Measurements from ENCODE around the gene OLA1.
"Not testable (repeated sequence)": the region's sequence is repeated elsewhere in the genome, so short reads cannot be mapped to it uniquely, and the experiment has no call there.

OLA1 gene
- 37.6 to 148 (median 58.6) reads per million in 9 experiments for total RNA-seq

DNA sequence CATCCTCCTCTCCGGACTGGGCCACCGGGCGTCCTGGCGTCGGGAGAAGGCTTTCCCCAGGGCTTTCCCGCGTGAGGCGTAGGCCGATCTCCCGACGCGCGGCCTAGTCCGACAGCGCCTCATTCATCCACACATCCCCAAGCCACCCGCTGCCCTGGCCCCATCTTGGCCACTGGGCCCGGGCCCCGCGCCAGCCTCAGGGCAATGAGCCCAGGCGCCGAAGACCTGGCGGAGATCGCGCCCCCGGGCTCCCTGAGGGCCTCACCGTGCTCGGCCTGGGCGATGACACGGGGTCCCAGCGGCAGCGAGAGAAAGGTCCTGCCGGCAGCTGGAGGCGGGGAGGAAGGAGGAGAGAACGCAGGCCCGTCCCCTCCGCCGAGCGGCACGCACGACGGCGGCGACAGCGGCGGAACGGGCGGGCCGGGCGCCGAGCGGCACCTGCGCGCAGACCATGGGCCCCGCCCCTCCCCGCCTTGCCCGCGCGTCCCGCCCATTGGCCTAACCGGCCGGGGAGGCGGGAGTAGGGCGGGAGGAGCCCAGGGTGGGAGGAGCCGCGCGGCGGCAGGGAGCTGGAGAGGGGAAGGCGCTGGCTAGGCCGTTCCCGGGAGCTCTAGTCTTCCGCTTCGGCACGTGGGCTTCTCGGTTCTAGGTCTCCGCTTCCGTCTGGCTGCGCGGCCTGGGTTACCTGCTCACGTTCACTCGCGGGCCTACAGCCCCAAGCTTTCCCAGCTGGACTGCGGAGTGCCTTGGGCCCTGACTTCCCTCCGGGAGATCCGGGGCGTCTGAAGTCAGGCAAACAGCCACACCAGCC is at the start of gene OLA1:
OLA1 (minus strand) TSS at position 346 of the 811 bp plus-strand sequence. CDS start 1,717 bp downstream, outside the sequence.
- Mint-ChIP-seq H3K36me3 (ENCODE audit: insufficient read depth) (peaks cover 12% of the 10 kb centered on the region), H3K27ac (peak within 1 kb of the TSS; percentile 84 to 92), H3K4me1 (ENCODE audit: low read depth in 2 of 2) (peaks cover 9 to 25% of the 10 kb centered on the region in 2 donors), H3K4me3 (peak within 1 kb of the TSS; percentile 83 to 89), H3K9me3 (no peaks in the 10 kb centered on the region), H3K27me3 (no peaks in the 10 kb centered on the region)
- DNase-seq (peak; percentile 94 to 97 (median 95)), ATAC-seq (replicated peaks) (peak; percentile 91)

DNA sequence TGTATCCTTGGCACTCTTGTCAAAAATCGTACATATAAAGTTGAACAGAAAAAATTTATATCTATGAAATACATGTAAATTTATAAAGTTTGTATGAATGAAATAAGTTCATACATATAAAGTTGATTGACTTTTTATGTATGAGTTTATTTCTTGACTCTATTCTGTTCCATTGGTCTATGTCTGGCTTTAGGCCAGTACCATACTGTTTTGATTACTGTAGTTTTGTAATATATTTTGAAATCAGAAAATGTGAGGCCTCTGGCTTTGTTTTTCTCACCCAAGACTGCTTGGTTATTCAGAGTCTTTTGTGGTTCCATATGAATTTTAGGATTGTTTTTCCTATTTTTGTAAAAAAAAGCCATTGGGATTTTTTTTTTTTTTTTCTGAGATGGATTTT is 44.6 kb upstream of the OLA1 start:
- no peak overlapping the region for H3K27ac Mint-ChIP-seq
- no peaks in the 10 kb centered on the region for H3K36me3 Mint-ChIP-seq (ENCODE audit: insufficient read depth)
- no peak overlapping the region for H3K4me3 Mint-ChIP-seq
- H3K4me1 Mint-ChIP-seq (ENCODE audit: low read depth in 2 of 2), result no peaks in the 10 kb centered on the region
- no peak for ATAC-seq (replicated peaks)
- DNase-seq, result no peak
- no peaks in the 10 kb centered on the region for H3K9me3 Mint-ChIP-seq
- peaks cover 39 to 51% of the 10 kb centered on the region in 2 donors for H3K27me3 Mint-ChIP-seq

DNA sequence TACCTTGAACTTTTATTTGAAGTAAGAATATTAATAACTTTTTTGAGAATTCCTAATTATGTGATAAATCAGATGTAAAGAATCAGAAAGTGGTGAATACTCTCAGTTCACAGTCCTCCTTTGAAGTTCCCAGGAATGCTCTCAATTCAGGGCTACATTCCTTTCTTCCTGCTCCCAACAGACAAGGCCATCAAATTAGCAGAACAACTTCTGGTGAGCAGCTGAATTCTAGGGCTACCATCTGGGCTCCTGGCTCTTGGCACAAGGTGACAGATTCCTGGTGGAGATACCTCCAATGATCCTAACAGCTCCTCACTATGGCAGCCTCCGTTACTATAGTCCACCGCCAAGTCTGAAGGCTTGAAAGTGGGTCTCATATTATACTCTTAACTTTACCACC is 37.8 kb upstream of the OLA1 start:
- ATAC-seq (replicated peaks) (no peak), DNase-seq (no peak)
- H3K4me3 Mint-ChIP-seq, result no peak overlapping the region
- H3K9me3 Mint-ChIP-seq, result no peaks in the 10 kb centered on the region
- no peaks in the 10 kb centered on the region for H3K4me1 Mint-ChIP-seq (ENCODE audit: low read depth in 2 of 2)
- H3K27me3 Mint-ChIP-seq, result peaks cover 76 to 77% of the 10 kb centered on the region in 2 donors
- H3K36me3 Mint-ChIP-seq (ENCODE audit: insufficient read depth), result no peaks in the 10 kb centered on the region
- H3K27ac Mint-ChIP-seq, result no peak overlapping the region

DNA sequence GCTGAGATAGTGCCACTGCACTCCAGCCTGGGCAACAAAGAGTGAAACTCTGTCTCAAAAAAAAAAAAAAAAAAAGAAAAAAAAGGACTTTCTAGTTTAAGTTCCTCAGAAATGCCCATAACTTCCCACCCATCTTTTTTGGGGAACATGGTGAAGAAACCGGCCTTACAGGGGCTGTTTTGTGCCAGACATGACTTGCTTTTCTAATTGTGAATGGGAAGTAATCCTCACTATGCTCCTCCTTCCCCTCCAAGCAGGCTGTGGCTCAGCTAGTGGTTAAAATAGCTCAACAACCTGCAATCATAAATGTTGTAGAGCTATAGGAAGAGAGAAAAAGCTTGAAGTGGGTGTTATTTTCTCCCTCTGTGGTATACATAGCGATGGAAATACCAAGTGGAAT is 34.1 kb upstream of the OLA1 start:
- no peak for ATAC-seq (replicated peaks)
- H3K4me3 Mint-ChIP-seq, result no peak overlapping the region
- no peak overlapping the region for H3K27ac Mint-ChIP-seq
- DNase-seq, result no peak
- H3K9me3 Mint-ChIP-seq, result no peaks in the 10 kb centered on the region
- no peaks in the 10 kb centered on the region for H3K36me3 Mint-ChIP-seq (ENCODE audit: insufficient read depth)
- H3K27me3 Mint-ChIP-seq, result peaks cover 61 to 65% of the 10 kb centered on the region in 2 donors
- no peaks in the 10 kb centered on the region for H3K4me1 Mint-ChIP-seq (ENCODE audit: low read depth in 2 of 2)

DNA sequence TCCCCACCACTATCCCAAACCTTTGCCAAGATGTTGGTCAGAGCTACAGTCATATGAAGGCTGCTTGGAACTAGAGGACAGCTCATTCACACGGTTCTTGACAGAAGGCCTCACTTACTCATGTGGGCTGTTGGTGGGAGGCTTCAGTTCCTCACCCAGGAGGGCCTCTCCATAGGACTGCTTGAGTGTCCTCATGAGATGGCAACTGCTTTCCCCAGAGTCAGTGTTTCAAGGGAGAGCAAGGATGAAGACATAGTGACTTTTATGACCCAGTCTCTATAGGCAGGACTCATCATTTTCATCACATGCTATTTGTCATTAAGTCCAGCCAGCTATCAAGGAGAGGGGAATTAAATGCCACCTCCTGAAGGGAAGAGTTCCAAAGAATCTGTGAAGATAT is 33.4 kb upstream of the OLA1 start:
- no peak overlapping the region for H3K4me3 Mint-ChIP-seq

DNA sequence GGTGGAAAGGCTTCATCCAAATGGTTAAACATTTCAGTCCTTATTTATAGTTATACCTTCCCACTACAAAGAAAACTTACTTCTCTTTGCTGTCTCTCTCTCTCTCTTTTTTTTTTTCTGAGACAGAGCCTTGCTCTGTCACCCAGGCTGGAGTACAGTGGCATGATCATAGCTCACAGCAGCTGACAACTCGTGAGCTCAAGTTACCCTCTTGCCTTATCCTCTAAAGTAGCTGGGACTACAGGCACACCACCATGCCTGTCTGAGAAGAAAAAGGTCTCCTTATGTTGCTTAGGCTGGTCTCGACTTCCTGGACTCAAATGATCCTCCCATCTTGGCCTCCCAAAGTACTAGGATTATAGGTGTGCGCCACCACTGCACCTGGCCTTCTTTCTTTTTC is 32.3 kb upstream of the OLA1 start:
- H3K4me1 Mint-ChIP-seq (ENCODE audit: low read depth in 2 of 2), result no peaks in the 10 kb centered on the region
- H3K27ac Mint-ChIP-seq, result no peak overlapping the region
- peaks cover 42 to 47% of the 10 kb centered on the region in 2 donors for H3K27me3 Mint-ChIP-seq
- ATAC-seq (replicated peaks) (no peak), DNase-seq (no peak)
- H3K9me3 Mint-ChIP-seq, result no peaks in the 10 kb centered on the region
- H3K4me3 Mint-ChIP-seq, result no peak overlapping the region
- H3K36me3 Mint-ChIP-seq (ENCODE audit: insufficient read depth), result no peaks in the 10 kb centered on the region

More for the DNA sequence above, 33.4 kb upstream of the OLA1 start:
- H3K27ac Mint-ChIP-seq, result no peak overlapping the region
- no peaks in the 10 kb centered on the region for H3K4me1 Mint-ChIP-seq (ENCODE audit: low read depth in 2 of 2)
- ATAC-seq (replicated peaks) (no peak), DNase-seq (no peak)
- no peaks in the 10 kb centered on the region for H3K36me3 Mint-ChIP-seq (ENCODE audit: insufficient read depth)
- H3K27me3 Mint-ChIP-seq, result peaks cover 53 to 58% of the 10 kb centered on the region in 2 donors
- no peaks in the 10 kb centered on the region for H3K9me3 Mint-ChIP-seq

DNA sequence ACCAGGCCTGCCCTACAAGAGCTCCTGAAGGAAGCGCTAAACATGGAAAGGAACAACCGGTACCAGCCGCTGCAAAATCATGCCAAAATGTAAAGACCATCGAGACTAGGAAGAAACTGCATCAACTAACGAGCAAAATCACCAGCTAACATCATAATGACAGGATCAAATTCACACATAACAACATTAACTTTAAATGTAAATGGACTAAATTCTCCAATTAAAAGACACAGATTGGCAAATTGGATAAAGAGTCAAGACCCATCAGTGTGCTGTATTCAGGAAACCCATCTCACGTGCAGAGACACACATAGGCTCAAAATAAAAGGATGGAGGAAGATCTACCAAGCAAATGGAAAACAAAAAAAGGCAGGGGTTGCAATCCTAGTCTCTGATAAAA is 21.9 kb upstream of the OLA1 start:
- H3K27me3 Mint-ChIP-seq, result peaks cover 26 to 42% of the 10 kb centered on the region in 2 donors
- DNase-seq; H3K4me3 Mint-ChIP-seq; H3K36me3 Mint-ChIP-seq (ENCODE audit: insufficient read depth); H3K27ac Mint-ChIP-seq; ATAC-seq (replicated peaks); H3K9me3 Mint-ChIP-seq; H3K4me1 Mint-ChIP-seq (ENCODE audit: low read depth in 2 of 2): not testable (repeated sequence)

DNA sequence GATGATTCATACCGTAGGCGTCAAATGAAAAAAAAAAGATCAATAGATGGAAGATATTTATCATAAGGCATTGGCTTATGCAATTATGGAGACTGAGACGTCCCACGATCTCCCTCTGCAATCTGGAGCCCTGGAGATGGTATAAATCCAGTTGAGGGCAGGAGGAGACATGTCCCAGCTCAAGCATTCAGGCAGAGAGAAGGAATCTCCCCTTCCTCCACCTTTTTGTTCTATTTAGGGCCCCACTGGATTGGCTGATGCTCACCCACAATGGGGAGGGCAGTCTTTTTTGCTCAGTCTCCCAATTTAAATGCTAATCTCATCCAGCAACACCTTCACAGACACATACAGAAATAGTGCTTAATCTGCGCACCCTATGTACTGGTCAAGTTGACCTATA is 18.0 kb upstream of the OLA1 start:
- Mint-ChIP-seq H3K4me3 (no peak overlapping the region), H3K27ac (no peak overlapping the region), H3K36me3 (ENCODE audit: insufficient read depth) (no peaks in the 10 kb centered on the region), H3K9me3 (no peaks in the 10 kb centered on the region), H3K4me1 (ENCODE audit: low read depth in 2 of 2) (no peaks in the 10 kb centered on the region), H3K27me3 (peaks cover 41 to 52% of the 10 kb centered on the region in 2 donors)
- ATAC-seq (replicated peaks), result no peak
- DNase-seq, result no peak

DNA sequence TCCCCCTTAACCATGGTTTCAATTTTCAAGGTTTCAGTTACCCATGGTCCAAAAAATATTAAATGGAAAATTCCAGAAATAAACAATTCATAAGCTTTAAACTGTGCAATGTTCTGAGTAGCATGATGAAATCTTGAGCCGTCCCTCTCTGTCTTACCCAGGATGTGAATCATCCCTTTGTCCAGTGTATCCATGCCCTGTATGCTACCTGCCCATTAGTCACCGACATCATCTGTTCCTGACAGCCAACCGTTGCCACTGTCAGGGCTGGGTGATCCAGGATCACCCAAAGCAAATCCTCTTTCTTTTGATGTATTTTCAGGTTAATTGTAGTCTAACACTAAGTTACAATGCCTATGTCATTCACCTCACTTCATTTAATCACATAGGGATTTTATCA is 15.7 kb upstream of the OLA1 start:
- ATAC-seq (replicated peaks) (no peak), DNase-seq (no peak)
- Mint-ChIP-seq H3K9me3 (no peaks in the 10 kb centered on the region), H3K4me1 (ENCODE audit: low read depth in 2 of 2) (no peaks in the 10 kb centered on the region), H3K36me3 (ENCODE audit: insufficient read depth) (no peaks in the 10 kb centered on the region), H3K27me3 (peaks cover 50 to 58% of the 10 kb centered on the region in 2 donors), H3K4me3 (no peak overlapping the region), H3K27ac (no peak overlapping the region)

DNA sequence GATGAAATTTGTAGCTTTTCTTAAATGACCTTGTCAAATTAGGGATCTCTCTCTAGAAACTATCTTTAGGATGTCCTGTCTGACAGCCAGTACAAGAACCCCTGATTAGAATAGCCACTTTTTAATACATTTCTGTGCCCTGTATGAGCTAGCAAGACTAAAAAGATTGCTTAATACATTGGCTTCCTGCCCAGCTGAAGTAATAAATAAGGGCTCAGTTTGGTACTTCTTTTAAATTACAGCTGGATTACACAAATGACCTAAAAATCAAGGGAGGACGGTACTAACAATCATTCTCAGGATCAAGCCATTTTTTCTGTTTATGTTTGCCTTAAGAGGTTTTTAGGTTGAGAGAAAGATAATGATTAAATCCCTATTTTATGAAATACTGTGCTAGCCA is 11.6 kb upstream of the OLA1 start:
- Mint-ChIP-seq H3K4me1 (ENCODE audit: low read depth in 2 of 2) (no peaks in the 10 kb centered on the region), H3K27me3 (peaks cover 29% of the 10 kb centered on the region in 2 donors), H3K27ac (no peak overlapping the region), H3K36me3 (ENCODE audit: insufficient read depth) (no peaks in the 10 kb centered on the region), H3K9me3 (no peaks in the 10 kb centered on the region), H3K4me3 (no peak overlapping the region)
- DNase-seq (no peak), ATAC-seq (replicated peaks) (no peak)

DNA sequence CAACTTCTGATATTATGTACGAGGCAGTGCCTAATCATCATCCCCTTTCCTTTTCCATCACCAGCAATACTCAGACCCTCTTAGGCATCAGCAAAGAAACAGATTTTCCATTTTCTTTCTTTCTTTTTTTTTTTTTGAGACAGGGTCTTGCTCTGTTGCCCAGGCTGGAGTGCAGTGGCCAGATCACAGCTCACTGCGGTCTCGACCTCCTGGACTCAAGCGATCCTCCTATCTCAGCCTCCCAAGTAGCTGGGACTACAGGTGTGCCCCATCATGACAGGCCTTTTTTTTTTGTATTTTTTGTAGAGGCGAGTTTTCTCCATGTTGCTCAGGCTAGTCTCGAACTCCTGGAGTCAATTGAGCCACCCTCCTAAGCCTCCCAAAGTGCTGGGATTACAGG is 5.9 kb upstream of the OLA1 start:
- DNase-seq, result no peak
- Mint-ChIP-seq H3K4me1 (ENCODE audit: low read depth in 2 of 2) (no peaks in the 10 kb centered on the region), H3K27ac (no peak overlapping the region), H3K36me3 (ENCODE audit: insufficient read depth) (no peaks in the 10 kb centered on the region), H3K4me3 (no peak overlapping the region), H3K9me3 (no peaks in the 10 kb centered on the region), H3K27me3 (peaks cover 9 to 13% of the 10 kb centered on the region in 2 donors)
- ATAC-seq (replicated peaks), result no peak

DNA sequence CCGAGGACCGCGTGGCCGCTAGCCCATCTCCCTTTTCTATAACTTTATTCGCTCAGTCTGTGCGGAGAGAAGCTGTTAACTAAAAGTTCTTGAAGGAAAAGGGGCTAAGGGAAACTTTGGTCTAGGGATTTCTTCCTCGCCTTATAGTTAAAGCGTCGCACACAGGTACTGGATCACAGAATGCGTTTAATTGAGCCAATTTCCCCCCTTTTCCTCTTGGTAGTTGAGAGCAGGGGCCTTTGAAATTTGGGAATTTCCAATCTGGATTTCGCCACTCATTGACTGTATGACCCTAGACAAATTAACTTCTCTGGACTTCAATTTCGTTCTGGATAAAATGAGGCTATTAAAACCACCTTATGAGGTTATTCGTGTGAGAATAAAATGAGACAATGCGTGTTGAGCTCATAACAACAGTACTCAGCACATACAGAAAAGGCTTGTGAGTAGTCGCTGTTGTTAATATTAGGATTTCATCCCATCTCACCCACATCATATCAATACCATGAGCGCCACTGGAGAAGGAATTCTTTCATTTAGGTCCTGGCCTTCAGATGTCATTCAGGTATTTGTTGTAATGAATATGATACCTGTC is 763 bp upstream of the OLA1 start:
- Mint-ChIP-seq H3K27ac (peak overlapping the region in 1 of 2 donors; percentile 92), H3K9me3 (no peaks in the 10 kb centered on the region), H3K36me3 (ENCODE audit: insufficient read depth) (peaks cover 12% of the 10 kb centered on the region), H3K4me1 (ENCODE audit: low read depth in 2 of 2) (peaks cover 9 to 25% of the 10 kb centered on the region in 2 donors), H3K27me3 (no peaks in the 10 kb centered on the region), H3K4me3 (peak overlapping the region; percentile 83 to 89)
- DNase-seq, result no peak
- ATAC-seq (replicated peaks), result no peak

DNA sequence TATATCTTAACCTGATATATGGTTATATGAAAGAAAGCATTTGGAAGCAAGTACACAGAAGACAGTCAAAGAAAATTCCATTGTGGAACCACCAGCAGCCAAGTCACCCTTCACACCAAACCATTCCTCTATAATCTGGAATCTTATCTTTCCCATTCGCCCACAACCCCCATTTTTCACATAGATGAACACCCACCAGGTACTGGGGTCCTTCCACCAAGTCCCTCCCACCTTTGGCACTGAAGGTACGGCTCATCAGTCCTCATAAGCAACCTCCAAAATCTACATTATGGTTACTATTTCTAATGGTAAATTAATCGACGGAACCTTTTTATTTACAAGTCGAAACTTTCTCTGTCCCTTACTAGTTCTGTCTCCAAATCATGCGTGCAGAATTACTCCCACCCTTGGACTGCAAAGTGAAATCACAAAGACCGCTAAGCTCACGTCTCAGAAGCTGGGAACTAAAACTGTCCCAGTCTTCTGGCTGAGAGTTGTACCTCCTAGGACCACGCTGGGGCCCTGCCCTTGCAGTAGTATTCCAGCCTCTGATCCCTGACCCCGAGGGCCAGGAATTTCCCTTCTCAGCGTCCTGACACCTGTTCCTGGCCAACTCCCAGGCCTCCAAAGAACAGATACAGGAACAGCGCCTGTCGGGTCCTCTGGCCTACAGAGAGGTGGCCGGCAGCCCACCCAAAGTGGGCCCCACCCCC is 702 bp downstream of the OLA1 start:
- Mint-ChIP-seq H3K4me1 (ENCODE audit: low read depth in 2 of 2) (peaks cover 9 to 25% of the 10 kb centered on the region in 2 donors), H3K27ac (peak overlapping the region; percentile 84 to 92), H3K27me3 (no peaks in the 10 kb centered on the region), H3K9me3 (no peaks in the 10 kb centered on the region), H3K36me3 (ENCODE audit: insufficient read depth) (peaks cover 12% of the 10 kb centered on the region), H3K4me3 (peak overlapping the region; percentile 83 to 89)
- DNase-seq (peak in 1 of 3 experiments; percentile 3), ATAC-seq (replicated peaks) (no peak)
